GM21825 (cell line): ENCODE measurements around the gene TEX2.

Experiments
- ATAC-seq: cut with Tn5 transposase; IDR thresholded peaks from one replicate; pipeline ENCODE4 v1.9.1; 2021; ENCODE audit warnings: mild to moderate bottlenecking, moderate library complexity; ENCODE audit not compliant: unreplicated experiment

TEX2 gene

DNA sequence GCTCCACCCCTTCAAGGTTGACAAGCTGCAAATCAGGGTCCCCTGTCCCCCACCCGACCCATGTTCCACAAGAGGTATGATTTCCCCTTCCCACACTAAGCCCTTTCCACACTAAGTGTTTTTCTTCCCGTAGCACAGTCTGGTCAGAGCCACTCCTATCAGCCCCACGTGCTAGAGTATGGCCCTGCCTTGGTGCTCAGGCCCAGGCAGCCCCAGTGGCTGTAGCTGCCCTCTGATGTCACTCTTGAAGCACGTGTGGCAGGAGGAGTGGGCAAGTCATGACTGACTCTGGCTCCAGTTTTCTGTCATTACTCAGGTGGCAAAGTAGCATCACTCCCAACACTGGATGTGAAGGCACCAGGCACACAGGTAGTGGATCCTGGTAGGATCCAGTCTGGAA, 97.7 kb downstream of the TEX2 start:
- ATAC-seq, result no peak

DNA sequence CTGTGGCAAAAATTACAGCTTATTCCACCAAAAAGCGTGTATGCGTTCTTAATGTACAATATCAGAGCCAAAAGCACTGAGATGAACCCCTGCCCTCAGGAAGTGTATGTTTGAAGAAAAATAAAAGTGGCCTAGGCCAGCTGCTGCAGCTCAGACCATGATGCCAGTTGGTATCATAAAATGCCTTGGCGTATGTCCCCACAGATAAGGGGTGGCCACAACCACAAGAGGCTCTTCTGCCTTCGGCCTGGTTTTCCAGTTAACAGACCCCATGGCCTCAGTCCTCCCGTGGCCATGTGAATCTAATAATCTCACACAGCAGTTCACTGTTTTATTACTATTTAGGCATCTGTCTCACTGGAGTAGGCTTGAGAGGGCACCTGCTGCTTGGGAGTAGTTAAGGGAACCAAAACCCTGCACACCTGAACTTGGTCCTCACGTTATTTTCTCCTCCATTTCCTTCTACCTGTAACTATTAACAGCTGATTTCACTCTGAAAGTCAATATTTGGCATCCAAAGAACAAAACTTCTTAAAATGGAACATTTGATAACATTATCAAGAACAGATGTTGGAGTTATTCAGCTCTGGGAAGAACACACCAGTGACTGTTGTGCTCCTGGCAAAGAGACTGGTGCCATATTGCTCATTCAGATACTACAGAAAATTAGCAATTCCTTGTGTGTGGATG, 98.3 kb downstream of the TEX2 start:
- no peak for ATAC-seq

DNA sequence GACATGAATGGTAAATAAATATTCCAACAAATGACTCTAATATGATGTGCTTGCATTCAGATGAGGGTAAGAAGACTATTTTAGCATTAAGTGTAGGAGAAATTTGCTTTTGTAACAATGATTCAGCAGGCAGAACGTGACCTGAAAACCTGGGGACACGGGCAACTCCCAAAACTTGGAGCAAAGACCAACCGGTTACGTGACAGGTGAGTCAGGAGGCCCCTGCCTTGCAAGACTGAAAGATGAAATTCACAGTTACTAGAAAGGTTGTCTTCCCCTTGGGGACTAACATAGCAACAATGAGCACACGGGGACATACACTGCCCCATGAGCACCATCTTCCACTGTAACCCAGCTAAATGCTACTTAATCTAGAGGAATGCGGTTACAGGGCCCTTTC, 99.6 kb downstream of the TEX2 start:
- no peak for ATAC-seq

DNA sequence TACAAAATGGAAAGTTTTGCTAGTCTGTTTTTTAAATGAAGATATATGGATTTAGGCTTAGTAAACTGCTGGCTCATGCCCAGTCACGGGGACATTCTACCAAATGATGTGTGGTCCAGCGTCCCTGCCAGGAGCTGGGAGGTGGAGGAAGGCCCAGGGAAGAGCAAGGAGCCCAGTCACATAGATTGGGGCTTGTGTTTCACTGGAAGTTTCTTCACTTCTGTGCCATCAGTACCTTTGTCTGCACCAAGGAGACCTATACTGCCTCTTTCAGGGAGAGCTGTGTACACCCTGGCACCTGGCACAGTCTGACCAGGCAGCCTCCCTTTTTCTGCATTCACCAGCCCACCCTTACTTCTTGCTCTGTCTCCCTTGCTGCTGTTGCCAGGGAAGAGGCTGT, 100.5 kb downstream of the TEX2 start:
- ATAC-seq, result no peak

DNA sequence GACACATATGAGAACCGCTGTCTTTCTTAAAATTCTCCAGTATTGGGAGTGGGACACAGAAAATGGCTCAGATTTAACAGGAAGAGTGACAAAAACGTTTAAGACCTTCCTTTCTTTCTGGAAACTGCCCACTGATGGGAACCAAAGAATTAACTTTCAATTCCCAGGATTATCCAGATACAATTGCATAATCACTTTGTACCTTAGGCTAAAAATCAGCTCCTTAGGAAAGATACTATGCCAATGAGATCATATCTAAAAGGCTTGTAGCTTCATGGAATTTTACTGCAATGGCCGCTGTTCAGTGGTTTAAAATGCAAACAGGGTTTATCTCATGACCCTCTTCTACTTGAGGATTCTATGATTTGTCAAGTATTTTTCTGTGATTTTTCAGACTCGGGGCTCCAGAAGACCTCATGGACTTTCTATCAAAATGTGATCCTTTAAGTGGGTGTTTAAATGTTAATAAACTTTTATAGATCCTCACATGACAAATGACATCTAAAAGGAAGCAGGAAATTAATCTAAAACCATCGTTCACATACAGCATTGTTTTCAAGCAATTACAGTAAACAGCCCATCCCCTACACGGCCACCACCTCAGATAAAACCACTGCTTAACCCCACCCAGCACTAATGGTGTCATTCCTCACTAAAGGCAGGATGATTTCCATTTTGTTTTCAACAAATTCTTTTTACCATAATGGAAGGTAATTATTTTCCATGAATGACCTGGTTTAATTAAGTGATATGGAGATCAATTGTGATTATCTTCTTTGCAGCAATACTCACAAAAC, 101.5 kb downstream of the TEX2 start:
- no peak for ATAC-seq

DNA sequence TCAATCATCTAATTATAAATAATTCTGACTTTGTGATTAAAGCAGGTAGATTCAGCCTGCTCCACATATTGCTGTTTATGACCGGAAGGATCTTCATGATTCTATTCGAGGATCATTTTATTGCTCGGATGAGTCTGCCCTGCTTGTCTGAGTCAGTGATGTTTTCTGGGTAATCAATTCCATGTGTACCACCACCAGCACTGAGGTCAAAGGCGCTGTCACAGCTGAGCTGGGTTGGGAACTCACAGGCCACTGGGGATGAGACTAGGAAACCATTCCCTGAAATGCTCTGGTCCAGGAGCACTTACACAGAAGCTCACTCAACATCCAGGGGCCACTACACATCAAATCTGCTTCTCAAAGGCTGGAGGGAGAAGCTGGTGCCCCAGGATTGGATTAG, 102.7 kb downstream of the TEX2 start:
- no peak for ATAC-seq

DNA sequence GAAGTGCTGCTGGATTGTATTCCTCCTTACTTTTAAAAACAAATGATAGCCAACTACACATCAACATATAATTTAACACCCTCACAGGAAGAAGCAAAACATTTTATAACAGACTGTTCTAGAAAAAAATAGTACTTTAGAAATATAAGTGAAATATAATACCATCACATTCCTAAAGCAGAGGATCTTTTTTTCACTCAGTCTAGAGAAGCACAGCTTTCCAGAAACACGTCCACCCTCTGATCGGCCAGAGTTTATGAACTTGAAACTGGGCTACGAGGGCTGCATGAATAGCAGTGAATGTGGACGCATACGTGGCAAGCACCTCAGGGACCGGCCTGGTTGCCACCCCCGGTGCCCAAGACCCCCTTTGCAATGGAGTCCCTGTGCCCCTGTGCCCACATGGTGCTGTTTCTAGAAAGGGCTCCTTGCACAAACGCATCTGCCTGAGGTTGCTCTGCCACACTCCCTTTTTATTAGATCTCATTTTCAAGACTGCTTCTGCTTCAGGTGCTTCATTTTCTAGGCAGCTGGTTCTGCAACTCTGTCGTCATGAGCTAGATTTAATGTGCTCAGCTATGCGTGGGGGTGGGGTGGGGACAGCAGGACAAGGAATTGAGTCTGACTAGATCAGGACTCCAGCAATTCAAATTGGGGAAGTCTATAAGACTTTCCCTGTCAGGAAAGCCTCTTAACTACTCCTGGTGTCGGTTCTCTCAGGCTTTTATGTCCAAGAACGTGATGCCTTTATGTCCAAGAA, 104.0 kb downstream of the TEX2 start:
- ATAC-seq, result no peak

DNA sequence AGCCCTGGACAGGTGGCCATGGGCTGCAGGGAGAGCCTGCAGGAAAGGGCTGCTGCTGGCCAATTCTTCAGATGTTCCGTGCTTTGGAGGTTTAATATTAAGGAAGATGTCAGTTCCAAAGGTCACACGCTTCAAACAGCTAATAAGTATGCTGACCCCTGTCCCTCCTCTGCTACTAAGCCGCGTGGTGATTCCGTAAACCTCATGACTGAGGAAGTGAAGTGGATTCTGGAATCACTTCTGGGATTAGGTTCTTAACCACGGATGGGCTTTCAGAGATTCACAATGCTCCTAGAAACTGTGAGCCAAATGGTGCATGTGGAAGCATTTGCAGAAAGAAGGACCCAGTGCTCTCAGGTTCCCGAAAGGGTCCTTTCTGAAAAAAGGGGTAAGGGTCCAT, 104.7 kb downstream of the TEX2 start:
- ATAC-seq, result no peak

DNA sequence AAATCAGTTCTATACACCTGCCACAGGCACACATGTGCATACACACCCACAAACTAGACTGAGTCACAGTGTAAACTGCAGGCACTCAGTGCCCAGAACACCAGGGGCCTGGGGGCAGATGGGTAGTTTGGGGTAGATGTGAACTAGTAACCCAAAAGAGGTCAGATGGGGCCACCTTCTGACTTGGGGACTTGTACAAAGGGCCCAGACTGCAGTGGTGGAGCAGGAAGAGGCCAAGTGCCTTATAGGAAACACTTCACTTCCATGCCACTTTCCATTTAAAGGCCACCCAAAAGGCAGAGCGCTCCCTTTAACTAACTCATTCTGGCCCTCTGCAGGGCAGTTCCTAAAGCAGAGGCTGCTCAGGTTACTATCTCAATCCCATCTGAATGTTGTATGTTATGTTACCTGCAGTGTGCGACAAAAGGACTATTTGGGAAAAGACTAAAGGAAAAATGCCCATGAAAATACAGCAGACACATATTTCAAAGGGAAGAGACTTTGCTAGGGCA, 105.3 kb downstream of the TEX2 start:
- no peak for ATAC-seq

DNA sequence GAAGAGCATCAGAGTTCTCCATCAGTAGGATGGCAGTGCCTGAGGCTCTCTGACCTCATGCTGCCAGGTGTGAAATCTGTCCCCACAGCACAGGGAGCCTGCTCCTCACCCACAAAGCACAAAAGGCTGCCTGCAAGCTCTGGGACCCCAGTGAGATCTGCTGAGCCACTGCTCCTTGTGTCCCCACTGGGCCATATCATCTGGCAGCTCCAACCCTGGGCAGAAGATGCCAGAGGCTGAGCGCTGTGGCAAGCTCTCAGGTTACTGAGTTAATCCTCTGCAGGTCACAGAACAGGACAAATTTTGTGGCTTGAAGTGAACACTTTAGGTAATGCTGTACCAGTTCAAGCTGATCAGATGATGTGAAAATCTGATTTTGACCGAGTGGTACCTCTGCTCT, 106.4 kb downstream of the TEX2 start:
- no peak for ATAC-seq

DNA sequence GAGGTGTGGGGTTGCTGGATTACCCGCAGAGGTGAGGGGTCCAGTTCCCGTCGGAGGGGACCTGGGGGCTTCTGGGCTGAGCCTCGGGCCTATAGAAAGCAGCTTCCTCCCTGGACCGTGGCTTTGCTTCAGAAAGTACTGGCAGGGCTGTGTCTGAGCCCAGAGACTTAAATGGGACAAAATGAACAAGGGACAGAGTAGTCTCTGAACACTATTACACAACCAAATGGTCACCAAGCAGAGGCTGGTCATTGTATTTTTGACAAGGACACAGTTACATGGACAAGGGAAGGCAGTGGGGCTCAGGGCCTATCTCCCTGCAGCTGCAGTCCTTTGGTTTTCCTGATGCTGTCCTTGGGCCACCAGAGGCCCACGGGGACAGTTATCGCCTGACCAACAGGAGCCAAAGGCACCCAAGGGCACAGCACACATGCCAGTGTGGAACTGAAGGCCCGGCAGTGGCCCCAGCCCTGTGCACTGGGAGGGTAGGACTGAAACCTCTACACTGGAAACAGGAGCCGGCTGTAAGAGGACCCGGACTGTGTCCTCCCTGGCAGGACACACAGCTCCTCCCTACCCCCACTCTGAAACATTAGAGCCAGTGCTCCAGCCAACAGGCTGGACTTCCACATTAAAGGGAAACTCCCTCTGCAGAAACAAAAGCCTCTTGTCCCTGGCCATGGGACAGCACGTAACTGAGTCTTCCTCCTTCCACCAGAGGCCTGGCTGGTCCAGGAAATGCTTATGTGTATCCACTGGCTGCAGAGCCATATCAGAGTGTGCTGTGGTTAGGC, 107.1 kb downstream of the TEX2 start:
- no peak for ATAC-seq

DNA sequence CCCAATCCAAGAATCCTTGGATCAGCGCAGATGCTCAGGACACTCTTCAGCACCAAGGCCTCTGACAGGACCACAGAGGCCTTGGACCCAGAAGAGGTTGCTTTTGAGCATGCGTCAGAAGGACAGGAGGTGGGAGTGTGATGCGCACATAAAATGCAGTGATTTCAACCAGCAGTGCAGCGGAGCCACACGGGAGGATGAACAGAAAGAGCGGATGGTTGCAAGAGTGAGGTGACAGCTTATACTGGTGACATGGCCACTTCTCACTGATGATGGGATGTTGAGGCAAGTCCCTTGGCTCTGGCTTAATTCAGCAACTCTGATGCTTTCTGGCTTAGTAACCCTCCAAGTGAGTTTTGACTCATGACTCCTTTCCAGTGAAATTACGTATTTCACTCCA, 107.9 kb downstream of the TEX2 start:
- no peak for ATAC-seq

DNA sequence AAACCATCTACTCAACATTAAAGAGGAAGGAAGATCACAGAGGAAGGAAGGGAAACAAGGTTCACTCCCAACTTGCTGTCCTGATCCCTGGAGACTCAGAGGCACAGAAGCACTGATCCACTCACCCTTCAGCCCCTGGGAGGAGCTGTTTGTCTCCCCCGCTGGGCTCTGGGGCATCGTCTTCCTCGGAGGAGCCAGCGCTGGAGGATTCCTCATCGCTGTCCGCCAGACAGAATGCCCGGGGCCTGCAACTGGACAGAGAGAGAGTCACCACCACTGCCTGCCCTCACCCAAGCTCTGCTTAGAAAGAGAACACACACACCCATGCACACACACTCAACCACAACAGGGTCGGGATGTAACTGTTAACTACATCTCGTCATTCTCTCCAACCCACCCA, 108.3 kb downstream of the TEX2 start:
- ATAC-seq, result no peak

DNA sequence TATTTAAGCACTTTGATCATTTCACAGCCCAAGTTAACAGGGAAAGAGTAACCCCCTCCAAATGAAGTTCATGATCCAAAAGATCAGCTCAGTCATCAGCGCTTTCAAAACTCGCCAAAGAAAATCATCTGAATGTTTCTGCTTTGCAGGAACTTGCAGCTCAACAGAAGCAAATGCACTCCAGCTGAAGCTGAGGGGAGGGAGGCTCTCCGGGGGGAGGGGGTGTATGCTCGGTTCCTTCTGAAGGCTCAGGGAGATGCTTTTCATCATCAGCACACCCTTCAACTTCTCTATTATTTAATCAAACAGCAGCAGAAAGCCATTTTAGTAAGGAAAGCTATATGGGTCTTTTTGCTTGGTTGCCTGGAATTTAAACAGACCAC, 108.8 kb downstream of the TEX2 start:
- ATAC-seq, result no peak

DNA sequence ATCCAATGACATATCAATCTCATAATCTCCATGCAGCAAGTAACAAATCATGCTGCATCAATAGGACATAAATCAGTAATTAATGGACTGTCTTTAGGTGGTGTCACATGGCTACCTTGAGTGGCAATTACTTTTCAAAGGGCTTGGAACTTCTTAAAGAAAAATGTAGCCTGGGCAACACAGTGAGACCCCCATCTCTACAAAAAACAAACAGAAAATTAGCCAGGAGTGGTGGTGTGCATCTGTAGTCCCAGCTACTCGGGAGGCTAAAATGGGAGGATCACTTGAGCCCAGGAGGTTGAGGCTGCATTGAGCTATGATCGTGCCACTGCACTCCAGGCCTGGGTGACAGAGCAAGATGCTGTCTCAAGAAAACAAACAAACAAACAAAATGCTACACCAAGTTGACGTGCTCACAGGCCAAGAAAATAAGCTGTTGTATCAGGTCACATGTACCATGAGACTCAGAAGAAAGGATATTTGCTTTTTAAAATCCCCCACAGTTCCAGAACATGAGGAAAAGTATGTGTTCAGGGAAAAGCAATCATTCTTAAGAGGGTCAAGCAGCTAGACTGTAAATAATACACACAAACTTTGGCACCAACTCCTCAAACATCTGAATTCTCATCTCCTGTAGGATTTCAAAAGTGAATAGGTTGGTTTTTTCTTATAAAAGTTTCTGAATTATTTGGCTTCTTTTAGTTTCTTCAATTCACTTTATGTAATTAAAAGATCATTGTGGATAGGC, 109.3 kb downstream of the TEX2 start:
- ATAC-seq, result no peak

DNA sequence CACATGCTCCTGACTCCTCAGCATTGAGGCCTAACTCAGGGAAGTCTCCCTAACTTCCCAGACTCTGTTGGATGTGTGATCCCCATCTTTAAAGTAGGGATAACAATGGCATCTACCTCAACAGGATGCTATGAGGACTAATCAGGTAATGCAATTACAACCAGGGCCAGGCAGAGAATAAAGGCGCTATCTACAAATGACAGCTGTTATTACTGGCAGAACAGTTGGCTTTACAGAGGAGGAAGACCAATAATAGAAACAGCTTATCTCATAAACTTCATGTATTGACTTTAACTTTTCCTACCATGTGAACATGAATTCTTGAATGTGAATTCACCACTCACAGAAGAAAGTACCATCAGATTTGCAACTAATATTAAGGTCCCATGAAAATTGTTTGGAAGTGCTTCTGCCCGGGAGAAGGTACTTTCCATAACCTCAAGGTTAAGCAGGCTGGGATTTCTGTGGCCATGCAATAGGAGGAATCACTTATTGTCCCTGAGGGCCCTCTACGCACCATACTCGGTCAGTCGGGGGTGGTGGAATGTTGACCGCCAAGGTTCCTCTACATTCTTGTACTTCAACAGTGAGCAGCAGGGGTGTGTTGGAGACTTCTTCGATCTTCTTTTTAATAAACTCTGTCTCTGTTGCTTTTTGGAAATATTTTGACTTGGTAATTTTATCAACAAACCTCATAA, 110.5 kb downstream of the TEX2 start:
- no peak for ATAC-seq

DNA sequence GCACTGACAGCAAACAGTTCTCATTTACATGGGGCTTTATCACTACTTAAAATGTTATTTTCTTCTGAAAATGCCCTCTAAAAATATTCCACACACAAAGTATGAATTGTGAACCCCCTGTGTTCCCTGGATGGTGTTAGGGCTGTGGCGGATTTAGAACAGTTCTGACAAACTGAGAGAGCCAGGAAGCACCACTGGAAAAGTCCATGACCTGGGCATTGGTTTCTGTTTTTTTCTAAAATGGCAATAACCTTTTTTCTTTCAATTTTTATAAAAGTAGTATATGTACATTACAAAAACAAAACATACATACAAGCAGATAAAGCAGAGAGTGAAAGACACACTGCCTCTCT, 112.1 kb downstream of the TEX2 start:
- ATAC-seq, result no peak

DNA sequence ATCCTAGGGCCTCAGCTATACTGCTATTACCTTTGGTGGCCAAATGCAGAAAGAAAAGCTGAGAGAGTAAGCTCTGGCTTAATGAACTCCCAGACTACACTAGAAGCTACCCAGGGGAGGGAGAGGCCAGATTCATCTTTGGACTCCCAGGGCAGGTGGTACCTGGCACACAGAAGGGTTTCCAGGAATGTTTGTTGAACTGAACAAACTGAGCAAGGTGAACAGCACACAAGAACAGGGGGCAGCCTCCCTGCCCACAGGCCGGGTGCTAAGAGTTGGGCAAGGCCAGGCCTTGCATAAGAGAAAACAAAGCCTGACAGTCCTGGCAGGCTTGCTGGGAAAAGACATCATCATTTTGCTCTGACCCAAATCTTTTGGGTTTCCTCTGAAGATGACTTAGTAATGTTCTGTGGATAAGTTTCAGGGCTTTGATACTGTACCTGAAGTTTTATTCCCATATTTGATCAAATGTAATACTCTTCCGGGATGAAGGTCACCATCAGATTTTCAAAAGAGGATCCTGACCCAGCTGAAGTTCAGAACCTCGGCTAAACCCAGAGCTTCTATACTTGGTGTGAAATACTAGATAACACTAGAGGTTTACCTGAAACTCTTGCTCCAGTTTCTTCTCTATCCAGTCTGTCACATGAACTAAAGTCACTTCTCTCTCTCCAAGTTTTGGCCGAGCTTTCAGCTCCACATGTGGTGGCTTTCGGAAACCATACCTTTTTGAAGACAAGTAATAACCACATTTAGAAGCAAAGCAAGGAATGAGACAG, 112.6 kb downstream of the TEX2 start:
- no peak for ATAC-seq

DNA sequence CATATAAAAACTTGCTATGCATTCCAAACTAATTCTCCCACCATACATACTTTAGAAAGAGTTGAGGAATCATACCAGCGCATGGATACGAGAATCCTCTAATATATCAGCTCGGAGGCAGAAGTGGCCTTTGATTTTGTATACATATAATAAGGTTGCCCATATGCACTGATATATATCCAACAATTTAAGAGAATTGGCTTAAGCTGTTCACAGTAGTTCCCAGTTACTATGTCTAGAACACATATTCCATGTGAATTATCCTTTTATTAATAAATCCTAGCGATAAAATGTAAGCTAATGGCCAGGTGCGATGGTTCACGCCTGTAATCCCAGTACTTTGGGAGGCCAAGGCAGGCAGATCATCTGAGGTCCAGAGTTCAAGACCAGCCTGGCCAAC, 113.9 kb downstream of the TEX2 start:
- no peak for ATAC-seq
